ENCODE data around the gene GFOD1.

Gene GFOD1

GRCh38 chr6:13372076-13372475 is 115.3 kb downstream of the GFOD1 start:
- no peak for DNase-seq

- DNase-seq: no peak
Observed at GRCh38 chr6:13371421-13372072, 115.9 kb downstream of the GFOD1 start.

DNA sequence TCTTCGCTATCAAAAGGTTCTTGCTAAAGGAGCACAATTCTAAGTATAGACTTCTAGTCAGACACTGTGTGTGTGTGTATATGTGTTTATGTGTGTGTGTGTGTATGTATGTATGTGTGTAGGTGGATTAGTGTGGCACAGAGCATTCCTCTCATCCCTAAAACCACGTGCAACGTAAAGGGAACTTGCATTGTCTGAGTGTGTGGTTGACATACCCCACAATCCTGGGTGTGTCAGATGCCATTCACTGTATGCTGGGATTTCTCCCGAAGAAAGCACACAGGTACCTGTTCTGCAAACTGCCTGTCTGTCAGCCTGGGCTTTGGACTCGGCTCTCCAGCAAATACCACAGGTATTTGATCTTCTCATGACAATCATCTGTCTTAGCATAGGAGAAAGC is 116.8 kb downstream of the GFOD1 start:
- no peak for DNase-seq

DNA sequence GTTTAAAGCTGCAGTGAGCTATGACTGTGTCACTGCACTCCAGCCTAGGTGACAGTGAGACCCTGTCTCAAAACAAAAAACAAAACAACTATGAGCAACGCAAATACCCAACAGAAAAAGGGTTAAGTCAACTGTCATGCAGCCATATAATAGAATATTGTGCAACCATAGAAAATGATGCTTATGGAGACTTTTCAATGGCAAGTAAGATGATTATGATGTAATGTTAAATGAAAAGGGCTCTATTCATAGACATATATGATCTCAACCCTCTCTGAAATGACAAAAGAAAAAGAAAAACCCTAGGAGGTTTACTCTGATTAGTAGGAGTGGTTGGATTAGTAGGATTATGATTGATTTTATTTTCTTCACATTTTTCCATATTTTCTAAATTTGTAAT is 117.8 kb downstream of the GFOD1 start:
- DNase-seq: no peak

DNA sequence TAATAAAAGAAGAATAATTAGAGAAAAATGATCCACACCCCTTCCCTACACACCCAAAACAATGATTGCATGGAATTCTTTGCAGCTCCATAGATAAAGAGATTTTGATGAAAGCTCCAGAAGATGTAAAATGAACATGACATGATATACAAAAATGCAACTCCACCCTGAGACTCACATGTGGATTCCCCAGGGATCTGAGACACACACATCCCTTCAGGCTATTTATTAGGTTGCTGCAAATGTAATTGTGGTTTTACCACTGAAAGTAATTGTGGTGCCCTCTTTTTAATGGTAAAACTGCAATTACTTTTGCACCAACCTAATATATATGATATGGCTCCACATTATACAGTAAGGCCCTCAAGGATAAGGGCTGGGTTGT is 118.7 kb downstream of the GFOD1 start:
- no peak for DNase-seq

DNA sequence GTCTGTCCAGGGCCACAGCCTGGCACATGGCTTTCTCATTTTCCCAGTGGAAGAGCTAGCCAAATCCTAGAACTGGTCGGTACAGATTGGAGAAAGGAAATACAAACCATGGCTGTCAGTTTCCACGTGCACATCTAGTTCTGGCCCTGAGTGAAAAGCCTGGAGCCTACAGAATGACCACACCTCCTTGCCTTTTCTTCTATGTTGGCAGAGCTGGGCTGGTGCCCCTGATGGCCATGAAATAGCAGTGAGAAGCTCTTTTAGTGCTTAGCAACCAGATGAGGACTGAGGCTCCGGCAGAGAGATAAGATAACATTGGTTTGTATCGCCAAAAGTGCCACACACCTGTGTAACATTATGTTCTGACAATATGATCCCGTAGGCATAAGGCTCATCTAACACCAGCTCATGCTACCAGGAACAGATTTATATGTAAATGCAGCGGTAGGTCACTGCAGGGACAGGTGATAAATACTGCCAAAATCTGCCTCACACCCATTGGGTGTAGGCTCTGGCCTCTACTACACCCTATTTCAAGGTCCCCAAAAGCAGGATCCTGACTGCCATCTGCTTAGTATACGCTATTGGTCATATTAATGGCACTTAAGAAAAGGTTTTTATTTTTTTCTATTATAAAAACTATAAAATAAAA is 119.2 kb downstream of the GFOD1 start:
- DNase-seq: no peak

DNA sequence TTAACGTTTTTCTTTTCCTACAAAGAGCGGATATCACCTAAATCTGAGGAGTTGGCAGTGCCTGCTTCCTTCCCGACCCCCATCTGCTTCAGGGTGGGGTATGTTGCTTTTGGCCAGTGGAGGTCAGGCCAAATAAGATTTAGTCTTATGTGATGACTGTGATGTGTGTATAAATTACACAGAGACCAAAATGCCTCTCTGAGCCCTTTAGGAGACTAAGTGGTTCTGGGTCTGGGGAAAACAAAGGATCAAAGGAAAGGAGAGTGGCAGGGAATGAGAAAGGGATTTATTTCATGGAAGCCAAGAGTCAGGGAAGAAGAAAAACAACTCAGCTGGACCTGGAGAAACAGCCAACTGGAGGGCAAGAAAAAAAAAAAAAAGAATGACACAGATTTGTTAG is 120.0 kb downstream of the GFOD1 start:
- no peak for DNase-seq

- DNase-seq: no peak
Observed at GRCh38 chr6:13365320-13365719, 122.1 kb downstream of the GFOD1 start.

DNA sequence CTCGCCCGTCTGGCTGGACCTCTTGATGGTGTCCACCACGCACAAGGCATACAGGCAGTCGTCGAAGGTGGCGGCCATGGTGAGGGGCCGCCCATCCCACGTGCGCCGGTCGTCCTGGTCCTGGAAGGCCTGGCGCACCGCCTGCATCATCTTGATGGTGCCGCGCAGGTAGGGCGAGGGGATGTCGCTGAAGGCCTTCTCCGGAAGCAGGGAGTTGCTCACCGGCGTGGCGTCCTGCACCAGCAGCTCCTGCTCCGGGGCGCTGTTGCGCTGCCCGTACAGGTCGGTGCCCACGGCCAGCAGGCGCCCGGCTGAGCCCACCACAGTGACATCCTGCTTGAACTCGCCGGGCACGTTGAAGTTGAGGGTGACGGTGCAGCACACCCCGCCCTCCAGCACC is 122.6 kb downstream of the GFOD1 start:
- no peak for DNase-seq

DNA sequence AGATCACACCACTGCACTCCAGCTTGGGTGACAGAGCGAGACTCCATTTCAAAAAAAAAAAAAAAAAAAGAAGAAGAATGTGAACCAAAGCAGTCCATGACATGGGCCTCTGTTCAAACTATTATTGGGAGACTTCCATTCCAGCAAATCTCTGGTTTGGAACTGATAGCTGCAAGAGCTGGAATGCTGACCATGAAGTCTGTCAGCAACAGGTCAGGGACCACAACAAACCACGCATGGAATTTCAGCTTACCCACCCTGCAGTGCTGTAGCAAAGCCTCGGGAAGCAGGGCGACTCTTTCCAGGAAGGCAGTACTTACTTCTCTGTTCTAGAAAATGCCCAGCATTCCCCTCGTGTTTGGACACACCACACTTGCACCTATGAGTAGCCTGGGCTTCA is 125.0 kb downstream of the GFOD1 start:
- no peak for DNase-seq

DNA sequence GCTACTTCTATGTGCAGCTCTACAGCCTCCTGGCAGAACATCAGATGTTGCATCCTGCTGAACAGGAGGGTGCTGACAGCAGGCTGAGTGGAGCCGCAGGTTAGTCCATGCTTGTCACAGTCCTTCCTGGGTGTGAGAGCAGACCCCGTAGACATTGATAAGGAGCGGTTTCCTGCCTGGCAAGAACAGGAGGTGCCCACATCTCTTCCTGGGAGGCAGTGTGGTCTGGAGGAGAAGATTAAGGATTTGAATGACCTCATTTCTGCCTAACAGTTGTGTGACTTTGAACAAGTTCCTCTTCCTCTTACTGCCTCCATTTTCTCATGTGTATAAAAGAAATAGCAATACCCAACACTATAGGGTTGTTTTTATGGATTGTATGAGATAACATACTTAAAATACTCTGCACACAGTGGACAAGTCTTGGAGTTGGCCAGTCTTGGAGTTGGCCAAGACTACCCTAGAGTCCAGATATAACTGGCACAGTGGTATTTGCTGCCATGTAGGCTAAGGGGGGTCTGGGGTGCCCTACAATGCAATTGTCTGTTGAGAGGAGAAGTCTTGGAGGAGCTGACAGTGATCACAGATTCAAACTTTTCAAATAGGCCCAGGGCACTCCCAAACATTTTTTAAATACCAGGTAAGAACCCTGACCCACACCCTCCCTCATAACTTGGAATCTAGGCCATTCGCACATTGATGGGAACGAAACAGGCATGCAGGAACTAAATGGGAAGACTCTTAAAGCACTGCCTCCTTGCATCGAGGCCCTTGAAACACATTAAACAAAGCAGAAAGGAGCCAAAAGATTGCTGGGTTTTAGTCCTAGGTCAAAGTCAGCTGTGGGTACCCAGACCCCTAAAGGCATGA is 126.5 kb downstream of the GFOD1 start:
- DNase-seq: no peak

DNA sequence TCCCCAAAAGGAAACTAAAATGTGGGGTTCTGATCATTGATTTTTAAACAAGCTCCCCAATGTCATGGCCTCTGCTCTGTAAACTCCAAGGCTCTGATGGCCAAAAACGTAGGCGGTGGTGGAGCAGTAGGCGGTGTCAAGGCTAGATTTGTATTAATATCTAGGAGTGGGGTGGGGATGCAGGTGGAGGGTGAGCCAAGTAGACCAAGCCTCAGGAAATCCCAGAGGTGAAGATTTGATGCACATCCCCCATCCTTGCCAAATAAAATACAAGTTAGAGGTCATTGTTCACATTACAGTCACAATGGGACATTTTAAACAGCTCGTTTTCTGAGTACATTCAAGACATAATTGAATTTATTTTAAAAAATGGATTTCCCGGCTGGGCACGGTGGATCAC is 128.1 kb downstream of the GFOD1 start:
- DNase-seq: no peak

DNA sequence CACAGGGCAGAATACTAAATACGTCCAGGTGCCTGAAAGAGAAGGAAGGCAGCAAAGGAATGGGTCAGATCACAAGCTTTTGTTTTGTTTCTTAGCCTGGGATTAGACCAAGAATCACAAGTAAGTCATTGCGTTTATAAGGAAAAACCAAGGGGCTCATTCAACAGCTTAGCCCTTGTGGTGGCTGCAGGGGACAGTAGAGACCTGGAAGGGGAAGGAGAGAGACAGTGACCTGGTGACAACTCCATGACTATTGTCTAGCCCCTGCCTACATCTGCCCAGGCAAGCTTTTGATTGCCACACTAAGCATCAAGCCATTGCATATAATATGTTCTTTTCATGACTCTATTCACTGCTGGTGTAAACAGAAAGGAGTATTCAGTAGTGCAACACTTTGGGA is 128.9 kb downstream of the GFOD1 start:
- no peak for DNase-seq

- no peak for DNase-seq
Observed at GRCh38 chr6:13357551-13358075, 129.8 kb downstream of the GFOD1 start.

- no peak for DNase-seq
Observed at GRCh38 chr6:13355999-13356785, 131.2 kb downstream of the GFOD1 start.

GRCh38 chr6:13355043-13355945 is 132.1 kb downstream of the GFOD1 start:
- no peak for DNase-seq

DNA sequence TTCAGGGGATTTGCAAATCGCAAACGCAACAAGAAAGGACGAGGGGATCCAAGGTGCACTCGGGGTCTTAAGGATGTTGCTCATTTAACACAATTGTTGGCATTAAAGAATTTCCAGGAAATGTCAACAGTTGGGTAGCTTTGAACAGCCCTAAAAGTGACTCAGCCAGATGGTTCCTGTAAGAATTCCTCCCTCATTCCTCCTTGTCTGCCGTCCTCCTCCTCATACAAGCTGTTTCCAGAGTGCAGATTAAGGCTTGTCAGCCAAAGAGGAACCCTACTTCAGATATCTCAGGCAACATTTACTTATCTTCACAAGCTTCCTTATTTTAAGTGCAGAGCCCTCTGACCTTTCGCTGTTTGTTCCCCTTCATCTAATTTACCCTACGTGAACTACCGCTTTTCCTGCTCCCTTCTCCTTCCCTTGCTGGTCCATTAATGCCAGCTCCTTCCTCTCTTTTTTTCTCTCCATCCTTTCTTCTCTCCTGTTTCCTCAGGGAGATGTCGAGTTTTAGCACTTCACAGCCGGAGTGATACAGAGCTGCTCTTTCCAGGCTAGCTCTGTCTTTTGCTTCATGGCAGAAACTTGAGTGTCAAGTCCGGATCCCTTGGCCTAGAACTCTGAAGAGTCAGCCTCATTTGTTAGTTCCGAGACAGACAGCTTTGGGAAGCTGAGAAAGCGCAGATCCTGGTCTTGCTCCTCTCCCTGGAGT is 132.9 kb downstream of the GFOD1 start:
- DNase-seq: no peak

GRCh38 chr6:13352165-13352564 is 135.2 kb downstream of the GFOD1 start:
- DNase-seq: no peak

GRCh38 chr6:13351271-13351670 is 136.1 kb downstream of the GFOD1 start:
- no peak for DNase-seq

- DNase-seq: no peak
Observed at GRCh38 chr6:13349811-13350506, 137.4 kb downstream of the GFOD1 start.

Measured in activated effector memory CD4-positive, alpha-beta T cell treated with Interleukin-2 at 50 U/mL for 16 hours (primary cell).